Glomerular visceral epithelial cell (primary cell): ENCODE results near the gene PPP1R13B.
"Not testable (repeated sequence)": the region's sequence is repeated elsewhere in the genome, so short reads cannot be mapped to it uniquely, and the experiment has no call there.

Source experiments
- DNase-seq: peaks from one replicate; pipeline ENCODE4 v3.0.0-alpha.2; 2016; ENCODE audit errors: extremely low spot score

Gene PPP1R13B

GRCh38 chr14:103847451-103848174, at the start of gene PPP1R13B:
TSS of gene PPP1R13B (minus strand) at chr14:103847575. CDS start at chr14:103847307, 268 bp downstream.
- peak; percentile 94 for DNase-seq

GRCh38 chr14:103896578-103896977, 49.2 kb upstream of the PPP1R13B start:
- DNase-seq, result no peak

GRCh38 chr14:103894723-103895059, 47.3 kb upstream of the PPP1R13B start:
- no peak for DNase-seq

- no peak for DNase-seq
Measured at GRCh38 chr14:103894034-103894722, 46.8 kb upstream of the PPP1R13B start.

GRCh38 chr14:103892247-103892646, 44.9 kb upstream of the PPP1R13B start:
- DNase-seq, result no peak

- no peak for DNase-seq
Measured at GRCh38 chr14:103891667-103892215, 44.4 kb upstream of the PPP1R13B start.

- no peak for DNase-seq
Measured at GRCh38 chr14:103890821-103891666, 43.7 kb upstream of the PPP1R13B start.

GRCh38 chr14:103890052-103890371, 42.6 kb upstream of the PPP1R13B start:
- DNase-seq, result no peak

GRCh38 chr14:103889313-103890051, 42.1 kb upstream of the PPP1R13B start:
- peak; percentile 61 for DNase-seq

GRCh38 chr14:103889002-103889312, 41.6 kb upstream of the PPP1R13B start:
- DNase-seq, result not testable (repeated sequence)

- no peak for DNase-seq
Measured at GRCh38 chr14:103887557-103888115, 40.3 kb upstream of the PPP1R13B start.

- no peak for DNase-seq
Measured at GRCh38 chr14:103887170-103887501, 39.8 kb upstream of the PPP1R13B start.

GRCh38 chr14:103886304-103887169, 39.2 kb upstream of the PPP1R13B start:
- DNase-seq, result no peak

- DNase-seq, result no peak
Measured at GRCh38 chr14:103885509-103885932, 38.1 kb upstream of the PPP1R13B start.

GRCh38 chr14:103884854-103885253, 37.5 kb upstream of the PPP1R13B start:
- no peak for DNase-seq

GRCh38 chr14:103883263-103883523, 35.8 kb upstream of the PPP1R13B start:
- no peak for DNase-seq

GRCh38 chr14:103882503-103883262, 35.3 kb upstream of the PPP1R13B start:
- no peak for DNase-seq

GRCh38 chr14:103881268-103882201, 34.2 kb upstream of the PPP1R13B start:
- DNase-seq, result no peak
